Measurements from ENCODE around the gene GNAQ.
"Not testable (repeated sequence)": the region's sequence is repeated elsewhere in the genome, so short reads cannot be mapped to it uniquely, and the experiment has no call there.

Gene GNAQ

DNA sequence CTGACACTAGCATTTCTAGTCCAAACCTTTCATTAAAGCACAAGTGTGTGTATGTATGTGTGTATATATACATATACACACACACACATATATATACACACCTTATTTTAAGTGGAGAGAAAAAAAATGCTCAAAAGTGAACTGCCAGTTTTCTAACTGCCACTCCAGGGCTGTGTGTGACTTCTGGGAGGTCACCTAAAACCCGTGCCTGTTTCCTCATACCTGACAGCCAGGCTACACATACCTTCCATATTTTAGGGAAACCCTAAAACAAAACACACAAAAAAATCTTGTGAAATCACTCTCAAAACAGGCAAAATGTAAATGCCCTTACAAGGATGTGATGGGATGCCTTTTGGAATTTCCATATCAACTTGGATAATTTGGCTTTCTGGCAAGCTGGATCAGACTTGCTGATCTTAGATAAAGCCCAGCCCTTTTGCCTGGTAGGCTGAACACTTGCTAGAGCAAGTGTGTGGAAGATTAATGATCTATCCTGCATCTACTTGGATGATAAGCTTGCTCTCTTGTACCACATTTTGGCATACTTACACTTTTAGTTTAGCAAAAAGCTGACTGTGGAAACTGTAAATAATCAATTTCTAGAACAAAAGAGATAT, 127.8 kb downstream of the GNAQ start:
- DNase-seq (ENCODE audit: low read depth in 2 of 2): no peak

DNA sequence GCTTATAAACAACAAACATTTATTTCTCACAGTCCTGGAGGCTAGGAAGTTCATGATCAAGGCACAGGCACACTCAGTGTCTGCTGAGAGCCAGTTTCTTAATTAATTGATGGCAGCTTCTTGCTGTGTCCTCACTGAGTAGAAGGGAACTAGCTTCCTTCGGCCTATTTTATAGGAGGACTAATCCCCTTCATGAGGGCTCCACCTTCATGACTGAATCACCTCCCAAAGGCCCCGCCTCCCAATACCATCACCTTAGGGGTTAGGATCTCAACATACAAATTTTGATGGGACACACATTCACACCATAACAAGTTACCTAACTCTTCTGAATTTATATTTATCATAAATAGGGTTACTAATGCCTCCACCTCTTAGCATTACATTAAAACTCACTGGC, 129.8 kb downstream of the GNAQ start:
- no peak for DNase-seq (ENCODE audit: low read depth in 2 of 2)

- DNase-seq (ENCODE audit: low read depth in 2 of 2): no peak
Observed at GRCh38 chr9:77901018-77901417, 130.6 kb downstream of the GNAQ start.

DNA sequence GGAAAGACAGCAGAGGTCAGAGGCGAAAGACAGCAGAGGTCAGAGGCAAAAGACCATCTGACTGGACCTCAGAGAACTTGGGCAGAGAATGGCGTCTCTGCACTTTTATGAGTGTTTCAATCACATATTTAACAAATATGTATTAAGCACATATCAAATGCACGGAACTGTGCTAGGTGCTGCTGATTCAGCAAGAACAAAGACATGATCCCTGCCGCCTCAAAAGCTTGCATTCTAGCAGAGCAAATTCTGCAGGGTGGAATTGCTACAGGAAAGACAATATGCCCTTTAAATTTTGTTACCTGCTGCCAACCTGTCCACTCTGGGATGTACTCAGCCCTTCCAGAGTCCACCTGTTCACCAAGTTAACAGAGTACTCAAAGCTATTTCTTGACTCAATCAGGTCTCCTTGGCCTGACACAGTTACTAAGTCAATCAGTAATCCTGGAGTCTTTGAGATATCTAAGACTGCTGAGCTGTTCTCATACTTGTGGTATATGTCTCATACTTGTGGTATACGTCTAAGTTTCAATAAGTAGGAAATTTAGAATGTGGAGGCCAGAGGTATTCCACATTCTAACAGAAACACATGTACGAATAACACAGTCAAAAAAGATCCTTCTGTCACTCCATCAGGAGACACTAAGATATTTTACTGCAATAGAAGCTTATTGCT, 131.8 kb downstream of the GNAQ start:
- DNase-seq (ENCODE audit: low read depth in 2 of 2): no peak

GRCh38 chr9:77898864-77899263, 132.7 kb downstream of the GNAQ start:
- no peak for DNase-seq (ENCODE audit: low read depth in 2 of 2)

DNA sequence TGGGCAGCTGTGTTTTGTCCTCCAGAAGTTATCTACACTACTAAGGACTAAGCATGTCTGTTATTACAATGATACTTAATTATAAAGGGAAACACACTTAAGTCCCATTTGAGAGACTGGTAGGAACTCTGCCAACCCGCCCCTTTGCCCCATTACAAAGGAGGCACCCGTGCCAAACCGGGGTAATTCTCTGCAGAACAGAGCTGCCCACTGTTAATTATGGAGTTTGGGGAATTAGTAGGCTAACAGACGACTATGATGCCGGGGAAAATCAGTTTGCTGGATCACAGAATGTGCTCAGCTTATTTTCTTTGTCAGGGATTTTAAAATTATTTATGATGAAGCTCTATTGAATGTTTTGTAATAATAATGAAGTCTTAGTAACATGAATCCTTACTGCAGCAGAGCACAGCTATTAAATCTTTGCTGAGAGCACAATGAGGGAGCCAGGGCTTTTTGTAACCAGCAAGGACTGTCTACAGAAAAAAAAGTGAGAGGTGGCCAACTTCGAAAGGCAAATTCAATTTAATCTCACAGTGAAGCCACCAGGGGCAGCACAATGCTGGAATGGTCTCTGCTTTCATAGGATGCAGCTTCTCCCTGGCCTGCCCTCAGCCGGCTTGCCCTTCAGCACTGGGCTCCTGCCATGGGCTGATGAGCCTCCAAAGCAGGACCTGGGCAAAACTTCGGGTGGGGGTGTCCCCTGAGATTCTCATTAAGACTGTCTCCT, 134.5 kb downstream of the GNAQ start:
- no peak for DNase-seq (ENCODE audit: low read depth in 2 of 2)

DNA sequence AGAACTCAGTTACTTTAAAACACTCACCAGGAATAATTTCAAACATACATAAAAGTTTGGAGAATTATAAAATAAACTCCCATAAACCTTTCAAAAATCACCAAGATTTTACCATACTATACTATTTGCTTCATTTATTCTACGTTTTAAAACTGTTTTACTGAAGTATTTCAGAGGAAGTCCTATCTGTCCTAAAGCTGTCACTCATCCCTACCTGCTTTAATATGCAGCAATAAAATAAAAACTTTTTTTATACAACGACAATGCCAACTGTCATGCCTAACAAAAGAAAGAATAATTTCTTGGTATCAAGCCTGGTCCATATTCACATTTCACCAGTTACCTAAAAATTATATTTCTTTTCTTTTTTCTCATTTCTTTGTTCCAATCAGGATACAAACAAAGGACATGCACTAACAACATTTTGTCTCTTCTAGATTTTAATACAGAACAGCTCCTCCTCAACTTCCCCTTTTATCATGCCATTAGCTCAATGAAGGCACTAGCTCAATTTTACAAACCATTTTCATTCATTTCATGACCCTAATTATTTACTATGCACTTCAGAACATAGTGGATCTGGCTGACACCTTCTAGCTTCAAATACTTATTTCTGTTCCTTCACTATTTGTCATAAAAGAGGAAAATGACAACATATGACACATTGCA, 135.2 kb downstream of the GNAQ start:
- DNase-seq (ENCODE audit: low read depth in 2 of 2): no peak

GRCh38 chr9:77893706-77894105, 137.9 kb downstream of the GNAQ start:
- DNase-seq (ENCODE audit: low read depth in 2 of 2): no peak

- no peak for DNase-seq (ENCODE audit: low read depth in 2 of 2)
Observed at GRCh38 chr9:77892955-77893514, 138.6 kb downstream of the GNAQ start.

- no peak for DNase-seq (ENCODE audit: low read depth in 2 of 2)
Observed at GRCh38 chr9:77892171-77892570, 139.4 kb downstream of the GNAQ start.

DNA sequence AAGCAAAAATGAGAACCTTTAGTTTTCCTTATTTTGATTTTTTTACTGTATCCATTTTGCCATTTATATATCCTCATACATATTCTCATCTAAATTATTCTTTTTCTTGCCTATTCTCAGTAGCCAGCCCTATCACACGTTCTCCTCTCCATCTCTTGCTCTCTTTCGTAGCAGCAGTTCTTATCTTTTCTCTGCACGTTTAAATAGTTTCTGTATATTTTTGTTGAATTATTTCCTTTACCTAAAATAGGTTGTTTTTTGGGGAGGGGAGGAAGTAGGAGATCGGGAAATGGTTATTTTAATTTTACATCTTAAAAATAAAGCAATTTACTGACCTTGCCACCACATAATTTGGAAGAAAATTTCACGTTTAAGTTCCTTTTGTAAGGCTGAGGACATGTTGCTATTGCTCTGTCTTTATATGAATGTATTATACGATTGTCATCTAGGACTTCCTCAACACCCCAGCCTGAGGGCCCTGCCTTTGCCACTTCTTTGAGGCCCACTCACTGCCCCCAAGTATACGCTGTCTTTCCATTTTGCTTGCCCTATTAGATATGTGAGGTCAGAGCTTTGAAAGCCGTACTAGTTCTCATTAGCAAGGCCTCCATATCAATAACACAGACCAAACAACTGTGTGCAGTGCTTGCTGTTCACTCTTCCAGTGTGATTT, 140.3 kb downstream of the GNAQ start:
- no peak for DNase-seq (ENCODE audit: low read depth in 2 of 2)

GRCh38 chr9:77887662-77888061, 143.9 kb downstream of the GNAQ start:
- DNase-seq (ENCODE audit: low read depth in 2 of 2): no peak

- DNase-seq (ENCODE audit: low read depth in 2 of 2): no peak
Observed at GRCh38 chr9:77885104-77885672, 146.4 kb downstream of the GNAQ start.

DNA sequence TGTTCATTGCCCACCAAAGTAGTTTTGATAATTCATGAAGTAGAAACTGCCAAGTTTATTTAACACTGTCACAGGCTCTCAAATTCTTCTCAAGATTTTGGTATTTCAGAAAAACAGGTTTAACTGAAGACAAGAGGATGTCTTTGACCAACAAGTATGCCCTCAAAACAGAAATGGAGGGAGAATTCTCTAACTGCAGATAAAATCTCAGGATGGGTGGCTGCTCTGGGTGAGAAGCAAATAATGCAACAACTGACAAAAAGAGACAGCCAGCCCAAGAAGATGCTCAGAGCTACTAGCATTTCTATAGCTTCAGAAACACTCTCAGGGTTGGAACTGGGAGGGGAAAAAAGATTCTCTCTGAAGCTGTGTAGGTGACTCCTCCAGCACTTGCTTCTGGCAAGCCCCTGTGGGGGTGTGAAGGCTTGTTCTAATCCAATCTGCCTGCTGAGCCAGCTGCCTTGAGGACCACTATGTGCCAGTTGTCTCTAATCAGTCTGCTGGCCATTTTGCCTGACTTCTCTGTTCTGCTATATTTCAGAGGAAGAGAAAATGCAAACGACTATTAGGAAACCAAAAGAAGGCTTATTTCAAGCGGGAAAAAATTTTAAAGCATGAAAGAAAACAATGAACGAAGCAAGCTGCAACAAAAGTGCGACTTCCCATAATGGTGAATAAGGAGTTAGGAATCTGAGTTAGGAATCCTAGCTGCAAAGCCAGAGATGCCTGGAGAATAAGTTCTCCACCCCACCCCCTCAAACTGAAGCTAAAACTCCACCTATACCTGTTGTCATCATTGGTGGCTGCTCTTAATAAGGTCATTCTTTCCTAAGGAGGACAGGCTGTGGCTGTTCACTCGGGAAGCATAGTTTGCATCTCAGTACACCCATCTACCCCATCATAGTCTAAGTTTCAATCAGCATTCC, 147.5 kb downstream of the GNAQ start:
- DNase-seq (ENCODE audit: low read depth in 2 of 2): no peak

GRCh38 chr9:77883133-77883532, 148.5 kb downstream of the GNAQ start:
- no peak for DNase-seq (ENCODE audit: low read depth in 2 of 2)

- no peak for DNase-seq (ENCODE audit: low read depth in 2 of 2)
Observed at GRCh38 chr9:77882294-77882693, 149.3 kb downstream of the GNAQ start.

- not testable (repeated sequence) for DNase-seq (ENCODE audit: low read depth in 2 of 2)
Observed at GRCh38 chr9:77881634-77882033, 150.0 kb downstream of the GNAQ start.

DNA sequence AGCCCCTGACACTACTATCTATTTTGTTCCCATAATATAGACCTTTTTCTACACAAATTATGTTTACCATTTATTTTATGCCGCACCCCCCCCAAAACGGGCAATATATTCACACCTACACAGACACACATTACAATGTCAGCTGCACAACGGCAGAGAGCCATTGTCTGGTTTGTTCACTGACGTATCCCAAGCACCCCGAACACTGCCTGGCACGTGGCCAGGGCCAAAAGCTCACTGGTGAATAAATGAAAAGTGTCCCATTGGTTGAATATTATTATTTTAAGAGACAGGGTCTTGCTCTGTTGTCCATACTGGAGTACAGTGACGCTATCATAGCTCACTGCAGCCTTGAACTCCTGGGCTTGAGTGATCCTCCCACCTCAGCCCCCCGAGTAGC, 150.5 kb downstream of the GNAQ start:
- DNase-seq (ENCODE audit: low read depth in 2 of 2): no peak

DNA sequence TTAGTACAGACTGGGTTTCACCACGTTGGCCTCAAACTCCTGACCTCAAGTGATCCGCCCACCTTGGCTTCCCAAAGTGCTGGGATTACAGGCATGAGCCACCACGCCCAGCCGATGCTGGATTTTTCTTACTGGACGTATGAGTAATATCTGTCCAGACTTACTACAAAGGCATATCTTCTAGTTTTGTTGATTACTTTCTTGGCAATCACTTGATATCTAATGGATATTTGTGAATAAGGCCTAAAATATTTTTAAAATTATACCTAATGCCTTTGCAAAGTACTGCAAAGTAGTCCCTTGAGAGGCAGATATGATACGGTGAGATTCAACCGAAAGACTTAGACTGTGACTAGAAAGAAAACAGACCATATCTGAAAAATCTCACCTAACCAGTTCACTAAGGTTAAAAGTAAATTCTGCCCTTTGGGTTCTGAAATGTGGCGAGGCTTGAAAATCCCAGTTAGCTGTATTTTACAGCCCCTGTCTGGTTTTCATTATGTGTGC, 152.1 kb downstream of the GNAQ start:
- DNase-seq (ENCODE audit: low read depth in 2 of 2): no peak

GRCh38 chr9:77878793-77879192, 152.8 kb downstream of the GNAQ start:
- DNase-seq (ENCODE audit: low read depth in 2 of 2): not testable (repeated sequence)
